Smooth muscle cell (in vitro differentiated cells): ENCODE measurements around the gene PRM1. TPM values are rescaled to one million over a fixed set of nuclear protein-coding genes. Genes with fewer than 3 reads are reported as not detected.

ENCODE experiments used
- DNase-seq: peaks from one replicate; lab custom pipeline; 2025; ENCODE audit not compliant: unreplicated experiment; lab: John Stamatoyannopoulos, UW
- H2AFZ ChIP-seq: fragments of 200-600 bp; sonication (generic); 2 replicates; pipeline ENCODE4 v1.6.0; 2016; ENCODE audit warnings: antibody characterized with exemption, low read depth, mild to moderate bottlenecking
- H3F3A ChIP-seq: fragments of 200-600 bp; sonication (generic); 2 replicates; pipeline ENCODE4 v1.6.0; 2017; ENCODE audit warnings: antibody characterized with exemption, low read depth
- H3K27ac ChIP-seq: fragments of 200-600 bp; sonication (generic); 2 replicates; pipeline ENCODE4 v1.5.1; 2016; ENCODE audit warnings: low read depth, mild to moderate bottlenecking
- H3K27me3 ChIP-seq: fragments of 200-600 bp; sonication (generic); 2 replicates; pipeline ENCODE4 v1.6.1; 2016; ENCODE audit warnings: low read depth, mild to moderate bottlenecking
- H3K36me3 ChIP-seq: fragments of 200-600 bp; sonication (generic); 2 replicates; pipeline ENCODE4 v1.5.1; 2016; ENCODE audit warnings: low read depth
- H3K4me1 ChIP-seq: fragments of 200-600 bp; sonication (generic); 2 replicates; pipeline ENCODE4 v1.5.1; 2016; ENCODE audit warnings: low read depth
- H3K4me2 ChIP-seq: fragments of 200-600 bp; sonication (generic); 2 replicates; pipeline ENCODE4 v1.6.0; 2016; ENCODE audit warnings: mild to moderate bottlenecking
- H3K4me3 ChIP-seq: fragments of 200-600 bp; sonication (generic); 2 replicates; pipeline ENCODE4 v1.5.1; 2016; ENCODE audit warnings: mild to moderate bottlenecking
- H3K79me2 ChIP-seq: fragments of 200-600 bp; sonication (generic); 2 replicates; pipeline ENCODE4 v1.6.0; 2016; ENCODE audit warnings: low read depth, mild to moderate bottlenecking
- H3K9ac ChIP-seq: fragments of 200-600 bp; sonication (generic); 2 replicates; pipeline ENCODE4 v1.6.0; 2016; ENCODE audit warnings: low read depth
- H3K9me3 ChIP-seq: fragments of 200-600 bp; sonication (generic); replicated peaks from 2 replicates; pipeline ENCODE4 v1.5.1; 2016; ENCODE audit warnings: low read depth
- H4K20me1 ChIP-seq: fragments of 200-600 bp; sonication (generic); 2 replicates; pipeline ENCODE4 v1.6.0; 2016; ENCODE audit warnings: low read depth
- WGBS: methylation state at CpG from one replicate; pipeline ENCODE4 v1.1.7; 2016; ENCODE audit warnings: low lambda C conversion rate; 5-methylcytosine and 5-hydroxymethylcytosine counted together
- polyA plus RNA-seq: library from polyadenylated mRNA; unstranded; fragments of >200 nt; fragmentation: Nextera tagmentation; extraction: Ambion mirVana; gene quantifications from 2 replicates; pipeline ENCODE4 v1.2.1, GENCODE V29; 2016
- total RNA-seq: library from RNA; depleted of rRNA; stranded (reverse); fragments of >200 nt; gene quantifications from 2 replicates; pipeline ENCODE4 v1.2.3, GENCODE V29; 2014
- TF ChIP-seq, protein P1 (sequence below): fragments of 200-600 bp; sonication (generic); IDR thresholded peaks from 2 replicates; pipeline ENCODE4 v1.5.1; 2017; ENCODE audit warnings: borderline replicate concordance, mild to moderate bottlenecking, antibody characterized with exemption; ENCODE audit not compliant: insufficient read depth, poor library complexity, severe bottlenecking

The PRM1 gene
- total and polyA plus RNA-seq, 2 experiments from 2014 or later = not detected

DNA sequence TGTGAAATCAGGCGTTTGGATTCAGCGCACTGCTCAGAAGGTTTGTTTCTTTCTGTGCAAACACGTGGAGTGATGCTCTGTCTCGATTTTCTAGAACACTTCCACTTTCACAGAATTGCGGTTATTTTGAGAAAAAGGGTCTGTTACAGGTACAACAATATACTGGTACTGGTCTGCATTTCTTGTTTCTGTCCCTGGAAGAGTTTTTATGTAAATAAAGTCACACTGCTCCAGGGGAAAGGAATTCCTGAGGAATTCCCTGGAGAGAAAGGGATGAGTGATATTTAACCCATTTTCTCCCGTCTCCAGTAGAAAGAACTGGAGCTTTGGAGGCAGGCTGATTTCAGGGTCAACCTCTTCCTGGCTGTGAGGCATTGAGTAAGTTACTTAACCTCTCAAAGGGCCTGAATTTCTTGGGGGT lies 48.0 kb upstream of the PRM1 start:
- WGBS = 4% methylated on average over 6 of the region's 6 CpGs
- no peaks in the 10 kb centered on the region for H3K9me3 ChIP-seq
- no peaks in the 10 kb centered on the region for H3K79me2 ChIP-seq
- no peaks in the 10 kb centered on the region for H4K20me1 ChIP-seq
- peaks cover 13% of the 10 kb centered on the region for H3K4me1 ChIP-seq
- no peak overlapping the region for H2AFZ ChIP-seq
- DNase-seq = no peak
- H3K27me3 ChIP-seq = no peaks in the 10 kb centered on the region
- peak overlapping the region; percentile 79 for H3K4me2 ChIP-seq
- no peaks in the 10 kb centered on the region for H3K36me3 ChIP-seq
- TF ChIP-seq, protein P1, sequence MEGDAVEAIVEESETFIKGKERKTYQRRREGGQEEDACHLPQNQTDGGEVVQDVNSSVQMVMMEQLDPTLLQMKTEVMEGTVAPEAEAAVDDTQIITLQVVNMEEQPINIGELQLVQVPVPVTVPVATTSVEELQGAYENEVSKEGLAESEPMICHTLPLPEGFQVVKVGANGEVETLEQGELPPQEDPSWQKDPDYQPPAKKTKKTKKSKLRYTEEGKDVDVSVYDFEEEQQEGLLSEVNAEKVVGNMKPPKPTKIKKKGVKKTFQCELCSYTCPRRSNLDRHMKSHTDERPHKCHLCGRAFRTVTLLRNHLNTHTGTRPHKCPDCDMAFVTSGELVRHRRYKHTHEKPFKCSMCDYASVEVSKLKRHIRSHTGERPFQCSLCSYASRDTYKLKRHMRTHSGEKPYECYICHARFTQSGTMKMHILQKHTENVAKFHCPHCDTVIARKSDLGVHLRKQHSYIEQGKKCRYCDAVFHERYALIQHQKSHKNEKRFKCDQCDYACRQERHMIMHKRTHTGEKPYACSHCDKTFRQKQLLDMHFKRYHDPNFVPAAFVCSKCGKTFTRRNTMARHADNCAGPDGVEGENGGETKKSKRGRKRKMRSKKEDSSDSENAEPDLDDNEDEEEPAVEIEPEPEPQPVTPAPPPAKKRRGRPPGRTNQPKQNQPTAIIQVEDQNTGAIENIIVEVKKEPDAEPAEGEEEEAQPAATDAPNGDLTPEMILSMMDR = no peak
- H3K4me3 ChIP-seq = peak overlapping the region; percentile 22
- peaks cover 12% of the 10 kb centered on the region for H3F3A ChIP-seq
- H3K27ac ChIP-seq = peak overlapping the region; percentile 18
- no peak overlapping the region for H3K9ac ChIP-seq

DNA sequence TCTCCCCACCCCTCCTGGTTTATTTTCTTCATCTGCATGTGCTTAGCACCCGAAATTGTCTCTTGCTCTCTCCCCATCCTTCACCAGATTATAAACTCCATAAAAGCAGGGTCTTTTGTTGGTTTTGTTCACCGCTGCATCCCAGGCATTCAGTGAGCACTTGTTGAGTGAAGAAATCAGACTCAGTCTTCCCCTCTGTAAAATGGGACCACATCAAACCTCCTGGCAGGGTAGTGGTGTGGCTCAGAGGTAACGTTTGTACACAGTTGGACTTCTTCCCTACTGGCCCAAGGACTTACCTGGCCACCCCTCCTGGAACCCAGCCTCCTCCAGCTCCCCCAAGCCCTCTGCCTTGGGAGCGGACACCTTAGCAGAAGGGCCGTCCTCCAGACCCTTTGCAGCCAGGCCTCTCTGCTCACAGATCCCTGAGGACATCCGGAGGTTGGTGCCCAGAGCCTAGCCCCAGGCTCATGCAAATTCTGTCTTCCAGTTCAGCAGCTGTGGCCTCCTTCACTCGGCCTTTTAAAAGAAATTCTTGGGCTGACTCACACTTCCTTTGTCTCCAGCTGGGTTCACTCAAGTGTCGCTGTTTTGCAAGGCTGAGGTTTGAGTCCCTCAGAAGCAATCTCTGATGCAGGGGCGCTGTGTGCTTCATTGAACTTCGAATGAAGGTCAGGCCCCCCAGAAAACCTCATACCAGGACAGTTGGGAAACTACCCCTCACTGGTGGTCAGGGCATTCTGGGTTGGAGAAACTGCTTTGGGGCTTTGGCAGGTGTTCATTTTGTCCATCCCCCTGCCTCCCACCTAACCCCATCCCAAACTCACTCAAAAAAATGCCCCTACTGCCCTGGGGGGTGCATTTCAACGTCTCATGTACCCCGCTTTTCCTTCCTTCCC lies 47.3 kb upstream of the PRM1 start:
- Histone ChIP-seq H3K79me2 (no peaks in the 10 kb centered on the region), H3K36me3 (no peaks in the 10 kb centered on the region), H3K9ac (no peak overlapping the region), H3K4me3 (peak overlapping the region; percentile 22), H2AFZ (no peak overlapping the region), H4K20me1 (no peaks in the 10 kb centered on the region), H3F3A (peaks cover 12% of the 10 kb centered on the region), H3K27ac (peak overlapping the region; percentile 65), H3K4me1 (peaks cover 13% of the 10 kb centered on the region), H3K4me2 (peak overlapping the region; percentile 79), H3K9me3 (no peaks in the 10 kb centered on the region), H3K27me3 (no peaks in the 10 kb centered on the region)
- WGBS = 15% methylated on average over 12 of the region's 12 CpGs
- DNase-seq = no peak
- TF ChIP-seq, protein P1 = no peak

DNA sequence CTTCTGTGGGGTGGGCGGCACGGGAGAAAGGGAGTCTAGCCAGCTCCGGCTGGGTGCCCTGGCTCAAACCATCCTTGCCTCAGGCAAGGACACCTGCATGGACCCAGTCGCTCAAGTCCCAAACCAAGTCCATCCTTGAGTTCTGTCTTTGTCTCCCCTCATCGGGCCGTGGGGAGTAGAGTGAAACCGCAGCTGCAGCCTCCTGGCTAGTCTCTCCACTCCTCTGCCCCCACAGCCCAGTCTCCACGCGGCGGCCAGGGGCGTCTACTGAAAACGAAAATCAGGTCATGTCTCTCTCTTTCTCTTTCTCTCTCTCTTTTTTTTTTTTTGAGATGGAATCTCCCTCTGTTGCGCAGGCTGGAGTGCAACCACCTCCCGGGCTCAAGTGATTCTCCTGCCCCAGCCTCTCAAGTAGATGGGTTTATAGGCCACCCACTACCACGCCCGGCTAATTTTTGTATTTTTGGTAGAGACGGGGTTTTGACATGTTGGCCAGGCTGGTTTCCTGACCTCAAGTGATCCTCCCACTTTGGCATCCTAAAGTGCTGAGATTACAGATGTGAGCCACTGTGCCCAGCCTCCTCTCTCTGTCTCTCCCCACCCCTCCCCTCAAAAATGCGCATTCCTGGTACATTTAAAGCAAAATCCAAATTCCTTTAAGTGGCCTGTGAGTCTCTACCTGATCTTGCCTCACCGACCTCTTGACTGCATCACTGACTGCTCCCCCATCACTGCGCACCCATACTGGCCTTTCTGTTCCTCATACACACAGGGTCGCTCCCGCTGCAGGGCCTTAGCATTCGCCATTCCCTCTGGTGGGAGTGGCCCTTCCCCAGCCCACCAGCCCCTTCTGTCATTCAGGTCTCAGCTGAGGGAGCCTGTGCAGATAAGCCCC lies 46.4 kb upstream of the PRM1 start:
- no peak overlapping the region for H3K27ac ChIP-seq
- 83% methylated on average over 21 of the region's 23 CpGs for WGBS
- H3K4me3 ChIP-seq = no peak overlapping the region

More for the DNA sequence above, 46.4 kb upstream of the PRM1 start:
- no peaks in the 10 kb centered on the region for H4K20me1 ChIP-seq
- no peak overlapping the region for H3K4me2 ChIP-seq
- H2AFZ ChIP-seq = no peak overlapping the region
- peaks cover 12% of the 10 kb centered on the region for H3F3A ChIP-seq
- H3K4me1 ChIP-seq = peaks cover 13% of the 10 kb centered on the region
- H3K9me3 ChIP-seq = no peaks in the 10 kb centered on the region
- H3K79me2 ChIP-seq = no peaks in the 10 kb centered on the region
- no peak overlapping the region for H3K9ac ChIP-seq
- no peaks in the 10 kb centered on the region for H3K36me3 ChIP-seq
- no peaks in the 10 kb centered on the region for H3K27me3 ChIP-seq
- DNase-seq = no peak
- TF ChIP-seq, protein P1 = no peak
